KMS-11 (cell line): ENCODE measurements around the gene CACNA1G.

Source experiments
- H2AFZ ChIP-seq: fragments of 200-600 bp; sonication (generic); 2 replicates; pipeline ENCODE4 v1.6.1; 2016; ENCODE audit warnings: antibody characterized with exemption, mixed run types, low read depth
- H3K27ac ChIP-seq: fragments of 200-600 bp; sonication (generic); 2 replicates; pipeline ENCODE4 v1.6.1; 2016; ENCODE audit warnings: mild to moderate bottlenecking, mixed run types
- H3K27me3 ChIP-seq: fragments of 200-600 bp; sonication (generic); 2 replicates; pipeline ENCODE4 v1.6.1; 2017; ENCODE audit warnings: mild to moderate bottlenecking, low read depth, mixed run types, moderate library complexity; ENCODE audit not compliant: insufficient read depth
- H3K36me3 ChIP-seq: fragments of 200-600 bp; sonication (generic); 2 replicates; pipeline ENCODE4 v1.6.1; 2017; ENCODE audit warnings: mild to moderate bottlenecking, mixed run types; ENCODE audit not compliant: insufficient read depth
- H3K4me1 ChIP-seq: fragments of 200-600 bp; sonication (generic); 2 replicates; pipeline ENCODE4 v1.6.1; 2016; ENCODE audit warnings: mild to moderate bottlenecking, low read depth, mixed run types; ENCODE audit not compliant: poor library complexity, severe bottlenecking
- H3K4me2 ChIP-seq: fragments of 200-600 bp; sonication (generic); 2 replicates; pipeline ENCODE4 v1.7.0; 2016; ENCODE audit warnings: mild to moderate bottlenecking, mixed run types
- H3K4me3 ChIP-seq: fragments of 200-600 bp; sonication (generic); IDR thresholded peaks from 2 replicates; pipeline ENCODE4 v1.6.1; 2017; ENCODE audit warnings: low read depth, low read length, mixed read lengths; ENCODE audit not compliant: insufficient read depth
- H3K79me2 ChIP-seq: fragments of 200-600 bp; sonication (generic); 2 replicates; pipeline ENCODE4 v1.6.1; 2016; ENCODE audit warnings: low read depth, mixed run types; ENCODE audit not compliant: insufficient read depth
- H3K9ac ChIP-seq: fragments of 200-600 bp; sonication (generic); 2 replicates; pipeline ENCODE4 v1.6.1; 2016; ENCODE audit warnings: mild to moderate bottlenecking, mixed run types
- H4K20me1 ChIP-seq: fragments of 200-600 bp; sonication (generic); 2 replicates; pipeline ENCODE4 v1.6.1; 2016; ENCODE audit warnings: mild to moderate bottlenecking, mixed run types; ENCODE audit not compliant: insufficient read depth
- CTCF ChIP-seq: fragments of 200-600 bp; sonication (generic); conservative IDR thresholded peaks from 2 replicates; pipeline ENCODE4 v1.6.1; 2017; ENCODE audit warnings: low read depth, mild to moderate bottlenecking, antibody characterized with exemption, low read length, moderate library complexity, mixed read lengths

The CACNA1G gene

GRCh38 chr17:50664788-50665458 lies 104.4 kb downstream of the CACNA1G start:
- no peak overlapping the region for H3K4me2 ChIP-seq
- no peak overlapping the region for H3K27ac ChIP-seq
- H3K27me3 ChIP-seq = no peaks in the 10 kb centered on the region
- no peak for TF ChIP-seq CTCF
- H3K9ac ChIP-seq = no peak overlapping the region
- H2AFZ ChIP-seq = no peak overlapping the region
- H4K20me1 ChIP-seq = no peaks in the 10 kb centered on the region
- H3K4me1 ChIP-seq = peaks cover 21% of the 10 kb centered on the region
- no peaks in the 10 kb centered on the region for H3K79me2 ChIP-seq
- H3K4me3 ChIP-seq = no peak overlapping the region
- H3K36me3 ChIP-seq = no peaks in the 10 kb centered on the region

GRCh38 chr17:50665838-50666237 lies 105.3 kb downstream of the CACNA1G start:
- H3K4me1 ChIP-seq = peaks cover 18% of the 10 kb centered on the region

GRCh38 chr17:50666316-50666715 lies 105.8 kb downstream of the CACNA1G start:
- Histone ChIP-seq H3K9ac (no peak overlapping the region), H3K27me3 (no peaks in the 10 kb centered on the region), H3K27ac (no peak overlapping the region), H3K79me2 (no peaks in the 10 kb centered on the region), H3K4me1 (peaks cover 14% of the 10 kb centered on the region), H3K36me3 (no peaks in the 10 kb centered on the region), H2AFZ (no peak overlapping the region), H3K4me3 (no peak overlapping the region), H3K4me2 (no peak overlapping the region), H4K20me1 (no peaks in the 10 kb centered on the region)
- no peak for TF ChIP-seq CTCF

More at GRCh38 chr17:50665838-50666237, 105.3 kb downstream of the CACNA1G start:
- Histone ChIP-seq H3K4me2 (no peak overlapping the region), H2AFZ (no peak overlapping the region), H3K27ac (no peak overlapping the region), H3K79me2 (no peaks in the 10 kb centered on the region), H3K27me3 (no peaks in the 10 kb centered on the region), H3K9ac (no peak overlapping the region), H3K4me3 (no peak overlapping the region), H3K36me3 (no peaks in the 10 kb centered on the region), H4K20me1 (no peaks in the 10 kb centered on the region)
- no peak for TF ChIP-seq CTCF

- peaks cover 2% of the 10 kb centered on the region for H3K4me1 ChIP-seq
- no peaks in the 10 kb centered on the region for H3K79me2 ChIP-seq
- H3K27ac ChIP-seq = no peak overlapping the region
- no peak overlapping the region for H3K4me2 ChIP-seq
- H2AFZ ChIP-seq = no peak overlapping the region
- TF ChIP-seq CTCF = no peak
- H3K27me3 ChIP-seq = no peaks in the 10 kb centered on the region
- H3K4me3 ChIP-seq = no peak overlapping the region
- no peaks in the 10 kb centered on the region for H4K20me1 ChIP-seq
- H3K9ac ChIP-seq = no peak overlapping the region
- H3K36me3 ChIP-seq = no peaks in the 10 kb centered on the region
Observed at GRCh38 chr17:50667259-50668024, 106.9 kb downstream of the CACNA1G start.
